A549 treated with ZK216348 at 1 μM for 4 hours (cell line): ENCODE data around the gene PMPCB. TPM values are rescaled to one million over a fixed set of nuclear protein-coding genes. Genes with fewer than 3 reads are reported as not detected.

Source experiments
- total RNA-seq: library from RNA; stranded (reverse); fragments of 200-300 nt; extraction: Qiagen RNA extraction; gene quantifications from 5 replicates; pipeline ENCODE4 v1.2.3, GENCODE V29; 2022; ENCODE audit warnings: low read depth

PMPCB gene, protein sequence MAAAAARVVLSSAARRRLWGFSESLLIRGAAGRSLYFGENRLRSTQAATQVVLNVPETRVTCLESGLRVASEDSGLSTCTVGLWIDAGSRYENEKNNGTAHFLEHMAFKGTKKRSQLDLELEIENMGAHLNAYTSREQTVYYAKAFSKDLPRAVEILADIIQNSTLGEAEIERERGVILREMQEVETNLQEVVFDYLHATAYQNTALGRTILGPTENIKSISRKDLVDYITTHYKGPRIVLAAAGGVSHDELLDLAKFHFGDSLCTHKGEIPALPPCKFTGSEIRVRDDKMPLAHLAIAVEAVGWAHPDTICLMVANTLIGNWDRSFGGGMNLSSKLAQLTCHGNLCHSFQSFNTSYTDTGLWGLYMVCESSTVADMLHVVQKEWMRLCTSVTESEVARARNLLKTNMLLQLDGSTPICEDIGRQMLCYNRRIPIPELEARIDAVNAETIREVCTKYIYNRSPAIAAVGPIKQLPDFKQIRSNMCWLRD
- total RNA-seq, result 61.0 to 83.7 TPM (median 64.9 TPM) in 5 replicates

DNA sequence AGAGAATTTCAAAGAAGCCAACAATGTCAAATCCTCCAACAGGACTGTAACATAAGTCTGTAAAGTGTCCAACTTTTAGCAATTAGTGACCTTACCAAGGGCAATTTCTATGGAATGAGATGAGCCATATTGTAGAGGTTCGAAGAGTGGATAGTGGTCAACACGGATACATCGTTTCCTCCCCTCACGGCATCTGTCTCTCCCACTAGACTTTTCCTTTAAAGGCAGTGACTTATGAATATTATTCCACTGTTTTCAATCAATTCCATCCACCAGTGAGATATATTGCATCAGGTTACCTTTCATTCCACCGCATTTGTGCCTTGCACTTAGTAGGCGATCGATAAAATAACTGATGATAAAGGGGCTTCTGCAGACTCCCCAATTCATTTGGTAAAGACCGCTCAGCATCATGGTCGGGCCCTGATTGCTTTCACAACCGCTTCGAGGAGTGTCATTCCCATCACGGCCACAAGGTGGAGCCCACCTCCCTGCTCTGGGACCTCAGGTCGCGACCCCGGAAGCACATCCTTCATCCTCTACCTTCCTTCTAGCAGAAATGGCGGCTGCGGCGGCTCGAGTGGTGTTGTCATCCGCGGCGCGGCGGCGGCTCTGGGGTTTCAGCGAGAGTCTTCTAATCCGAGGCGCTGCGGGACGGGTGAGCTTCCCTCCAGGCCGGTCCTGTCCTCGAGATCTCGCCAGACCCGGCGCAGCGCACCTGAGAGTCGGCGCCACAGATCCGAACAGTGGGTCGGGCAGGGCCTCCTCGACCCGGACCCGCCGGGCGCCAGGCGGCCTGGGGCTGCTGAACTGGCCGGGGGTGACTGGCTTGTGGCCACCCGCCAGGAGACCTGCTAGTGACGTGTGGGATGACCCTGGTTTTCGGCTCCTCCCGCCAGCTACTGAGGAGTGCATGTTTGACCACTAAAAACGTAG lies at the start of gene PMPCB:
Gene PMPCB (plus strand): TSS at position 535 of the 936 bp plus-strand sequence. CDS start 25 bp downstream, at position 560.

DNA sequence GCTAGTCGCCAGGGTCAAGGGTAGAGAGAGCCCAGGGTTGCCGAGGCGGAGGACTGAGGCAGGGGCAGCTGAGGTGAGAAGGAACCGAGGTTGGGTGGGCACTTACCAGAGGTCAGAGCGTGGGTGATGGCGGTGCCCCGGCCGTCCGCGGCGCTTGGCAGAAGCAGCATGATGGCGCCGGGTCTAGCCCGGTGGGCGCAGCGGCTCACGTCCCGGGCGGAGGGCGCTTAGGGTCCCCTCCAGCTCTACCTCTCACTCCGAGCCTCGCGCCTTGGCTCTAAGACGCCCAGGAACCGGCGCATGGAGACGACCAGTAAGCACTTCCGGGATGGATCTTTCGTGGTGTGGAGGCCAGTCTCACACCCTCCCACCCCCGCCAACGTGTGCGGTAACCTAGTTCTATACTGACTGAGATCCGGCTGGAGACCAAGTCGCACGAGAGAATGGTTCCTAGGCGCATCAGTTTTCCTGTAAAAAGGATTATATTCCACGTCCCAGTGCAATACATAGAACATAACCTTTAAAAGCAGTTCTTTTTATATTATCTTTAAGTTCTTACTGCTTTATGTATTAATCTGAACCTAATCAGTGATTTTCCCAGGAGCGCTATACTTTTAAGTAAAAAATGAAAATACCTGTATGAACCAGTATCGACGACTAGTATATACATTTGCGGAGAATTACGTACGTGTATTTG lies 47.4 kb downstream of the PMPCB start, which contains the start of gene DNAJC2:
Gene DNAJC2 (minus strand): TSS at position 315 of the 697 bp plus-strand sequence. CDS start 145 bp downstream, at position 170.

DNA sequence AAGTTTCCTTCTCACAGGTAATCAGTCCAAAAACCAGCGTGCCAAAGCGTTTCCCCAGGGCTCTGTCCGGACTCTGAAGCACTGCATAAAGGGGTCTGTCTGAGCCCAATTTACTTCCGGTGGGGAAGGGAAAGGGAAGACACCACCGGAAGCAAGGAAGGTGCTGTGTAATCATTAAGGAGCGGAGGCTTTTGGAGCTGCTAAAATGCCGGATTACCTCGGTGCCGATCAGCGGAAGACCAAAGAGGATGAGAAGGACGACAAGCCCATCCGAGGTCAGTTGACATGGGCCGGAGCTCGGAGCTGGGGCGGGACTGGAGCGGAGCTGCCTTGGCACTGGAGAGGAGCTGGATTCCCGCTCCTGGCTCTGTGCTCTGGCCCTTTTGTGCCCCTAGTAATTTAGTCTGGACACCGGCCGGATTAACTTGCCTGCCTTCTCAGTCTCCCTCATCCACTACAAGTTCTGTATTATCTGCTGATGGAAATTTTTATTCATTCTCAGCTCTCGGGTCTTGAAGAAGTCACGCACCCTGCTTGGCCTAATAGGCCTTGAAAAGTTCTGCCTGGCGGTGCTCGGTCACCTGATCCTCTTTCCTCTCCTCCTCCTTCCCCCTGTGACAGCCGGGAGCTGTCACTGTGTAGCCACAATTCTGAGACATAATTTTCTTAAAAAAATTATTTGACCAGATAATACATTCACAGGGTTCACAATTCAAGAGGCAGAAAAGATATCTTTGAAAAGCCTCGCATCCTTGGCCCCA lies 50.5 kb downstream of the PMPCB start, which contains the start of gene PSMC2:
Gene PSMC2 (plus strand): TSS at position 137 of the 761 bp plus-strand sequence. CDS start 69 bp downstream, at position 206.

Other genes starting within 250 kb of the PMPCB start
- gene FBXL13, start 222.6 kb upstream of the PMPCB start, total RNA-seq, result 0.33 to 0.83 TPM (median 0.36 TPM) in 5 replicates
- 26.1 to 41.0 TPM (median 34.6 TPM) in 5 replicates for gene ARMC10, start 222.3 kb upstream of the PMPCB start, total RNA-seq
- gene NAPEPLD, start 148.3 kb upstream of the PMPCB start, total RNA-seq, result 1.9 to 4.2 TPM (median 3.7 TPM) in 5 replicates
- 38.5 to 61.9 TPM (median 42.9 TPM) in 5 replicates for gene DNAJC2, start 47.3 kb downstream of the PMPCB start, total RNA-seq
- 146 to 188 TPM (median 152 TPM) in 5 replicates for gene PSMC2, start 50.2 kb downstream of the PMPCB start, total RNA-seq
- not detected in 5 replicates for gene SLC26A5, start 148.8 kb downstream of the PMPCB start, total RNA-seq